Immature natural killer cell (primary cell): ENCODE data around the gene NUDC. TPM values are rescaled to one million over a fixed set of nuclear protein-coding genes. Genes with fewer than 3 reads are reported as not detected.

Source experiments
- DNase-seq, 3 donors: peaks; one replicate each; pipeline ENCODE4 v3.0.0; 2022; ENCODE audit warnings: mixed read lengths in 1 of 3
- H3K27ac Mint-ChIP-seq, 6 donors: one replicate each; pipeline ENCODE4 v1.8.0; 2020; ENCODE audit warnings: mixed read lengths in 6 of 6, mild to moderate bottlenecking in 5 of 6, inconsistent platforms in 4 of 6, moderate library complexity in 3 of 6
- H3K27me3 Mint-ChIP-seq, 3 donors: one replicate each; pipeline ENCODE4 v1.8.0; 2020 to 2021; ENCODE audit warnings: low read depth in 3 of 3, mild to moderate bottlenecking in 3 of 3, mixed read lengths in 3 of 3, moderate library complexity in 3 of 3, inconsistent platforms in 1 of 3
- H3K36me3 Mint-ChIP-seq, 3 donors: one replicate each; pipeline ENCODE4 v1.8.0; 2020; ENCODE audit warnings: mixed read lengths in 3 of 3, inconsistent platforms in 2 of 3, mild to moderate bottlenecking in 2 of 3
- H3K4me1 Mint-ChIP-seq, 2 donors: one replicate each; pipeline ENCODE4 v1.8.0; 2020; ENCODE audit warnings: inconsistent platforms in 2 of 2, mild to moderate bottlenecking in 2 of 2, mixed read lengths in 2 of 2, moderate library complexity in 1 of 2
- H3K4me3 Mint-ChIP-seq, 5 donors: one replicate each; pipeline ENCODE4 v1.8.0; 2020; ENCODE audit warnings: mild to moderate bottlenecking in 5 of 5, mixed read lengths in 5 of 5, inconsistent platforms in 3 of 5, moderate library complexity in 3 of 5
- H3K9me3 Mint-ChIP-seq, 6 donors: one replicate each; pipeline ENCODE4 v1.8.0; 2020; ENCODE audit warnings: mild to moderate bottlenecking in 6 of 6, mixed read lengths in 6 of 6, inconsistent platforms in 4 of 6, moderate library complexity in 3 of 6
- polyA plus RNA-seq, 3 donors: library from polyadenylated mRNA; unstranded; fragments of 300-500 nt; fragmentation: Illumina TruSeq; gene quantifications; one replicate each; pipeline ENCODE4 v1.2.3, GENCODE V29; 2021

Gene NUDC
- polyA plus RNA-seq, 3 donors from 2014 or later: 60.0 to 116 (median 70.4) TPM

DNA sequence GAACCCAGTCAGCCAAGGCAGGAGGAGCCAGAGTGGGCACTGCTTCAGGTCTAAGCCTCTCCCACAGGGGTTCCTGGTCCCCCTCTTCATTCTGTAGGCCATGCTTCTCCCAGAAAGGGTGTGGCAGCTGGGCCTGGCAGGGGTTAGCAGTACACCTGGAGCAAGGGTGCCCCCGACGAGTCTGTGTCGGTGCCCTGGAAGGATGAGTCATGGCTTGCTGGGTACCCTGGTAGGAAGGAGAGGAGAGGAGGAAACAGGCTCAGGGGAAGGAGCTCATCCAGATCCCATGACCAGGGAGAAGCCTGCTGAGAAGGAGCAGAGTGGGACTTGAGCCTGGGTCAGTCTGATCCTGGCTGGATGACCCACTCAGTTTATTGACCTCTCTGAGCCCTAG, 28.4 kb downstream of the NUDC start:
- peaks cover 0 to 11% (median 4%) of the 10 kb centered on the region in 3 donors for H3K27me3 Mint-ChIP-seq
- H3K4me1 Mint-ChIP-seq: no peaks in the 10 kb centered on the region
- no peak overlapping the region for H3K4me3 Mint-ChIP-seq
- no peak overlapping the region for H3K27ac Mint-ChIP-seq
- H3K36me3 Mint-ChIP-seq: peaks cover 0 to 13% (median 9%) of the 10 kb centered on the region in 3 donors
- no peak for DNase-seq
- no peaks in the 10 kb centered on the region for H3K9me3 Mint-ChIP-seq

DNA sequence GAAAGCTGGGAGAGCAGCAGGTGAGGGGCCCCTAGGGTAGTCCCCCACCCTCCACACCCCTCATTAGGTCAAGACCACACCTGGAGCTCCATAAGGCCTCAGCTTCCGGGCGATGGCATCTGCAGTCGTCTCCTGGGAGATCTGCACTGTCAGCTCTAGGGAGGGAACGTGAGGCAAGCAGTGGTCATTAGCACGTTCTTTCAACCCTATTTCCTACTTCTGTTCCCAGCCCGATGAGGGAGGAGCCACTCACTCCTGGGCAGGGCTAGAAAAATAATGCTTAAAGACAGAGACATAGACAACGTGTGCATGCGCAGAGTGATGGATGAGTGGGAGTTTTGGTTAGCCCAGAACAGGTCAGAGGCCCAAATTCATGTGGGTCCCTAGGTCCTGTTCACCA, 29.1 kb downstream of the NUDC start:
- peaks cover 0 to 6% (median 2%) of the 10 kb centered on the region in 3 donors for H3K36me3 Mint-ChIP-seq
- DNase-seq: no peak
- H3K4me1 Mint-ChIP-seq: no peaks in the 10 kb centered on the region
- no peak overlapping the region for H3K27ac Mint-ChIP-seq
- H3K9me3 Mint-ChIP-seq: no peaks in the 10 kb centered on the region
- H3K4me3 Mint-ChIP-seq: no peak overlapping the region
- H3K27me3 Mint-ChIP-seq: peaks cover under 1 to 9% (median 4%) of the 10 kb centered on the region in 3 donors

DNA sequence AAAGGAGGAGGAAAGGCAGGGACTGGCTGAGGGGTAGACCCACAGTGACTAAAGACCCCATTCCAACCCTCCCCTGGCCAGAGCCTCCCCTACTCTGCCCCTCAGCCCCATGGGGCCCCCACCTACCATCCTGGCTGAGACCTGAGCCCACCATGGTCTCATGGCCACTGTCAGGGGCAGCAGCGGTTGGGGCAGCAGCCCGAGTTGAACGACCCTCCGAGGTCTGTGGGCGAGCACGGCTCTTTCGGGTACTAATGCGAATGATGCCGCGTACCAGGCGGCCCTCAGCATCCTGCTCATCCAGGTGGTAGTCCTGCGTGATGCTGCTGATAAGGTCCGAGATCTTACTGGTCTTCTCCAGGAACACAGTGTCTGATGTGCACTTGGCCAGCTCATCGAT, 29.7 kb downstream of the NUDC start:
- Mint-ChIP-seq H3K36me3 (peaks cover 0 to 3% (median 0%) of the 10 kb centered on the region in 3 donors), H3K27me3 (peaks cover 2 to 9% (median 5%) of the 10 kb centered on the region in 3 donors), H3K27ac (no peak overlapping the region), H3K9me3 (no peaks in the 10 kb centered on the region), H3K4me3 (no peak overlapping the region), H3K4me1 (no peaks in the 10 kb centered on the region)
- no peak for DNase-seq

DNA sequence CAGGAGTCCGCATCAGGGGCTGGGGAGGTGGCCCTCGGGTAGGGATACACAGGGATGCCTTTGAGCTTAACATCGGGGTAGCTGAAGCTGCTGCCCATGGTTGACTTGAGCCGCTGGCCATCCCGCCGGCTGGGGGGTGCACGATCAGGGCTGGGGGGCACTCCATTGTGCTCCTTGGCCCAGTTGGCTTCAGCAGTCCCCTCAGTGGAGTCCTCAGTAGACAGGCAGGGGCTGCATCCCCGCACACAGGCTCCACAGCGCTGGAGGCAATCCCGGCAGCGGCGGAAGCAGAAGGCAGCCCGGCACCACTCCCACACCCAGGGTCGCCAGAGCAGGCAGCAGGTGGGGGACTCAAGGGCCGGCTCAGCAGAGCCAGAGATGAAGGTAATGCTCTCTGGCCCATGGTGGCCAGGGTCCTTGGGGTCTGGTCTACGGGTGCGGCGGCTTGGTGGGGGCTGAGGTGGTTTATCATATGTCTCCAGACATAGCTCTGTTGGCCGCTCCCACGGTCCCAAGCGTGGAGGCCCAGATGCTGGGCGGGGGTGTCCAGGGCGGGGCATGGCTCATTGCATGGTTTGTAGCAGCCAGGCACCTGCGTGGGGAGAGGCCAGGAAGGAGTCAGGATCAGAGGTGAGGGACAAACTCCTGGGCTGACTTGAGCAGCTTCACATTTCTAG, 30.4 kb downstream of the NUDC start:
- no peaks in the 10 kb centered on the region for H3K4me1 Mint-ChIP-seq
- peaks cover 2 to 9% (median 8%) of the 10 kb centered on the region in 3 donors for H3K27me3 Mint-ChIP-seq
- H3K27ac Mint-ChIP-seq: no peak overlapping the region
- peaks cover 0 to 3% (median 0%) of the 10 kb centered on the region in 3 donors for H3K36me3 Mint-ChIP-seq
- H3K4me3 Mint-ChIP-seq: no peak overlapping the region
- no peaks in the 10 kb centered on the region for H3K9me3 Mint-ChIP-seq
- no peak for DNase-seq

DNA sequence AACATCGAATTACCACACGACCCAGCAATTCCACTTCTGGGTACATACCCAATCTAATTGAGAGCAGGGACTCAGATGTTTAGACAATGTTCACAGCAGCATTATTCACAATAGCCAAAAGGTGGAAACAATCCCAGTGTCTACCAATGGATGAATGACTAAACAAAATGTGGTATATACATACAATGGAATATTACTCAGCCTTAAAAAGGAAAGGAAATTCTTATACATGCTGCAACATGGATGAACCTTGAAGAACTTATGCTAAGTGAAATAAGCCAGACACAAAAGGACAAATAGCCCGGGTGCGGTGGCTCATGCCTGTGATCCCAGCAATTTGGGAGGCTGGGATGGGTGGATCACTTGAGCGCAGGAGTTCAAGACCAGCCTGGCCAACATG, 31.8 kb downstream of the NUDC start:
- H3K4me3 Mint-ChIP-seq: no peak overlapping the region
- H3K36me3 Mint-ChIP-seq: peaks cover 0 to 3% (median 0%) of the 10 kb centered on the region in 3 donors
- H3K4me1 Mint-ChIP-seq: no peaks in the 10 kb centered on the region
- DNase-seq: no peak
- H3K27ac Mint-ChIP-seq: no peak overlapping the region
- no peaks in the 10 kb centered on the region for H3K9me3 Mint-ChIP-seq
- peaks cover 4 to 12% (median 10%) of the 10 kb centered on the region in 3 donors for H3K27me3 Mint-ChIP-seq

DNA sequence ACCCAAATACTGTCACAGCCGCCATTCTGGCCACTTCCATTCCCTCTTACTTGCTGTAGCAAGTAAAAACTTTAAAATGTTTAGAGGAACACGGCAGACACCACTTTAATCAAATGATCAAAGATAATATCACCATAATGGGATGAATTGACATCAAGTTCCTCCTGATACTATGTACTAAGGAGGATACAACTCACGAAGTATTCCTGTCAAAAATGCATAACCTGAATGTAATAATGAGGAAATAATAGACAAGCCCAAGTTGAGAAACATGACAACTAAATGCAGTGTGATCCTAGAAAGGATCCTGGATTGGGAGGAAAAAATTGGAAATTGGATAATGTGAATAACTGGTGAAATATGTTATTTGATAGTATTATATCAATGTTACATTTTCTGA, 34.8 kb downstream of the NUDC start:
- H3K4me3 Mint-ChIP-seq: no peak overlapping the region
- H3K27ac Mint-ChIP-seq: no peak overlapping the region
- peaks cover 0 to 3% (median 0%) of the 10 kb centered on the region in 3 donors for H3K36me3 Mint-ChIP-seq
- H3K9me3 Mint-ChIP-seq: peaks cover 0 to 2% (median 0%) of the 10 kb centered on the region in 6 donors
- DNase-seq: no peak
- peaks cover 7 to 11% of the 10 kb centered on the region in 2 donors for H3K4me1 Mint-ChIP-seq
- H3K27me3 Mint-ChIP-seq: peaks cover 13 to 23% (median 15%) of the 10 kb centered on the region in 3 donors

DNA sequence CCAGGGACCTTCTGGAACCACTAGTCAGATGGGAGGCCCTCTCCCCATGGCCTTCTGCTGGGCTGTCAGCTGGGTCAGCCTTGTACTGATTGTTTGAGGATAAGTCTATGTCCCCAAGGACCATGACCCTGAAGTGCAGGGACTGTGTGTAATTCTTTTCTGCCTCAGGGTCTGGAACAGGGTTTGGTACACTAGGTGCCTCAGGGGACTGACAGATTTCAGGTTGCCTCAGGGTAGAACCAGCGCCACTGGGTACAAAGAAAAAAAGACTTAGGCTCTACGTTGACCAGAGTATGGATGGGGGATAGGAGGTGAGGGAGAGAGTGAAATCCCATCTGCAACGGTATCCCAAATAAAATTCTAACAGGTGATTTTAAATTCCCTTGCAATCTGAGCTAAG, 35.8 kb downstream of the NUDC start:
- Mint-ChIP-seq H3K27me3 (peaks cover 13 to 28% (median 13%) of the 10 kb centered on the region in 3 donors), H3K4me3 (no peak overlapping the region), H3K27ac (no peak overlapping the region), H3K36me3 (peaks cover 0 to 3% (median 0%) of the 10 kb centered on the region in 3 donors), H3K9me3 (peaks cover 0 to 2% (median 0%) of the 10 kb centered on the region in 6 donors), H3K4me1 (peaks cover 7 to 11% of the 10 kb centered on the region in 2 donors)
- no peak for DNase-seq

DNA sequence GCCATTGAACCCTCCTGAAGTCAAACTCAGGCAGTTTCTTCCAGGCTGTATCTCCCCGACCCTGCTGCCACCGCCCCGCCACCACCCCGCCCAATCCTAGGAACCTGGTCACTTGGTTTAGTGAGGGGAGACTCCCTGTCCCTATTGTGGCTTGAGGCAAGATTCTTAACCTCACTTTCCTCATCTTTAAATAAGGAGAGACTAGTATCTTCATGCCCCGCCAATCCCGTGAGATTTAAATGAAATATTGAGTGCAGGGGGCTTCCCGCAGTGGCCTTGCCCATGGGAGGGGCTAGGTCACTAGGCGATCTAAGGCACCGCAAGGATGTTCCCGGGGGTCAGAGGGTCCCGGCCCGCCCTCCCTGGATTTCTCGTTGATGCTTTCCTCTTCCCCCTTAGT, 37.7 kb downstream of the NUDC start:
- Mint-ChIP-seq H3K36me3 (no peaks in the 10 kb centered on the region), H3K4me3 (peak overlapping the region; percentile 7 to 46 (median 41)), H3K27ac (no peak overlapping the region), H3K4me1 (peaks cover 7 to 11% of the 10 kb centered on the region in 2 donors), H3K9me3 (peaks cover 0 to 2% (median 0%) of the 10 kb centered on the region in 6 donors), H3K27me3 (peaks cover 6 to 31% (median 12%) of the 10 kb centered on the region in 3 donors)
- DNase-seq: no peak

DNA sequence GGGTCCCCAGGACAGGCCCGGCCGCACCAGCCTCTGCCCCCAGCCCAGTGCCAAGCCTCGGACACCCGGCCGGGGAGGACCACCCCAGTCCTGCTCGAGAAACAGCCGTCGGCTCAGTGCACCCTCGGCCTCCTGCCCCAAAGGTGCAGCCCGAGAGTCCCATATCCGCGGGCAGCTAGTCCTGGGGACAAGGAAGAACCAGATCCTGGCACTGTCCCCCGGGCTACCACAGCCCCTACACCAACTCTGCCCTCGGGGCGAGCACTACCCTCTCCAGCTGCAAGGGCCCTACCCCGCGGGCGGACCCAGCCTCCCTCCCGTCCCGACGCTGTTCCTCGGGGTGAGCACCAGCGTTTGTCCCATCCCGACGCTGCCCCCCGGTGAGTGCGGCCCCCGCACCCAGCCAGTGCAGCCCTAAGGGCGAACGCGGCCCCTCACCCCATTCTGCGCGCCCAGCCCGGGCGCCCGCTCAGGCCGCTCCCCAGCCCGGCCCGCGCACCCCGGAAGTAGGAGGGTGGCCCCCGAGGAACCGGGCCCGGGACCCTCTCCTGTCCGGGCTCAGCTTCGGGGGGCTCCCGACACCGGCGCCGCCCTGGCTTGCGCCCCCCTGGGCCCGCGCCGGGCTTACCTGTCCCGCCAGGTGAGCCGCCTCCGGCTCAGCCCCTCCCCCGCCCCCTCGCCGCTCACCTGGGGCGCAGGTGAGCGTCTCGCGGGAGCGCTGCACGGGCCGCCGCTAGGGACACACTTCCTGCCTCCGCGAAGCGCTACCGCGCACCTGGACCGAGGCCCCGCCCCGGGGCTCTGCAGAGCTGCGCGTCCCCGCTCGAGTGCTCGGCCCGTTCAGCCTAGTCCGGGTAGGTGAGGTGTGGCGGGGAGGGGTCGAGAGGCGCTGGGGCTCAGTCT, 38.4 kb downstream of the NUDC start, which contains the start of gene KDF1:
Gene KDF1 (minus strand): TSS at position 747 of the 903 bp plus-strand sequence. CDS start 8,088 bp downstream, outside the sequence.
- Mint-ChIP-seq H3K4me1 (peaks cover 7 to 11% of the 10 kb centered on the region in 2 donors), H3K36me3 (no peaks in the 10 kb centered on the region), H3K9me3 (peaks cover 0 to 2% (median 0%) of the 10 kb centered on the region in 6 donors), H3K27me3 (peaks cover 6 to 35% (median 11%) of the 10 kb centered on the region in 3 donors), H3K27ac (peak within 1 kb of the TSS in 2 of 6 donors; percentile 26 to 65), H3K4me3 (peak within 1 kb of the TSS; percentile 66 to 88 (median 80))
- peak in 2 of 3 donors; percentile 13 for DNase-seq

DNA sequence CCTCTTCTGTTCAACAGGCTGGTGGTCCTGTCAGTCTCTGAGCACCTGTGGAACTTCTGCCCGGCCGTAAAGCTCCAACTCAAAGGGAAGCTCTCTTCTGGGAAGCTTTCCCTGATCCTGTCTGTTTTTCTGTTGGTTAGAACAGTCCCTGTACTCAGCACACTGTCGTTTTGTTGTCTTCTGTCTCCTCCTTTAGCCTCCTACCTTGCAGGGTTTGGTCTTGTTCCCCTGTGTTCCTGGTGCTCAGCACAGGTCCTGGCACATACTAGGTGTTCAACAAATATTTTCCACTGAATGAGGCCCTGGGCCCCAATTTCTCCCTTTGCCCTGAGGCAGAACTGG, 39.1 kb downstream of the NUDC start:
- peaks cover 7 to 11% of the 10 kb centered on the region in 2 donors for H3K4me1 Mint-ChIP-seq
- peak overlapping the region in 2 of 6 donors; percentile 26 to 65 for H3K27ac Mint-ChIP-seq
- peaks cover 0 to 2% (median 0%) of the 10 kb centered on the region in 6 donors for H3K9me3 Mint-ChIP-seq
- no peak for DNase-seq
- H3K36me3 Mint-ChIP-seq: no peaks in the 10 kb centered on the region
- H3K4me3 Mint-ChIP-seq: peak overlapping the region; percentile 66 to 88 (median 80)
- H3K27me3 Mint-ChIP-seq: peaks cover 6 to 34% (median 11%) of the 10 kb centered on the region in 3 donors

DNA sequence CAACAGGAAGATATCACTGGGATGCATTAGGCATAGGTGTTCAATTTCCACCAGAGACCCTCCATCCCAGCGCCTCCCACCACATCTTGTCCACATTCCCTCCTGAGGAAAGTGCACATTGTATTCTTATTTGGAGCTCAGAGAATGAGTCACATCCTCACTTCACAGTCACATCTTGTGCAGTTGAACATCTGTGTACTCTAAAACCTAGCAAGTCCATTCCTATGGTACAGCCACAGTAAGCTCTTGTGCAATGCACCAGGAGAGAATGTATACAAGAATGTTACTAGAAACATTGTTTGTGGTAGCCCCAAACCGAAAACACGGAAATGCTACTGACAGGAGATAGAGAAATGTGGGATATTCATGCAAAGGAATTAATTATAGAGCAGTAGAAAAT, 40.3 kb downstream of the NUDC start:
- Mint-ChIP-seq H3K4me3 (peak overlapping the region in 1 of 5 donors; percentile 25), H3K27ac (no peak overlapping the region)

DNA sequence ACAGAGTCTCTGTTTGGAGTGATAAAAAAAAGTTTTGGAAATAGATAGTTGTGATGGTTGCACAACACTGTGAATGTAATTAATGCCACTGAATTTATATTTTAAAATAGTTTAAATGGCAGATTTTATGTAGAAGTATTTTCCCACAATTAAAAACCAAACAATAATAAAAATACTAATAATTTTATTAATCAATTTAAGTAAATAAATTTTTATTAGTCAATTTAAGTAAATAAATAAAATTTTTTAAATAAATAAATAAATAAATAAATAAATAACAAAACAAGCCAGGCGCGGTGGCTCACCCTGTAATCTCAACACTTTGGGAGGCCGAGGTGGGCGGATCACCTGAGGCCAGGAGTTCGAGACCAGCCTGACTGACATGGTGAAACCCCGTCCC, 43.7 kb downstream of the NUDC start:
- Mint-ChIP-seq H3K4me3 (no peak overlapping the region), H3K4me1 (peaks cover 6 to 7% of the 10 kb centered on the region in 2 donors), H3K27me3 (peaks cover 0 to 28% (median 8%) of the 10 kb centered on the region in 3 donors), H3K9me3 (peaks cover 0 to 2% (median 0%) of the 10 kb centered on the region in 6 donors), H3K27ac (no peak overlapping the region), H3K36me3 (no peaks in the 10 kb centered on the region)
- no peak for DNase-seq

More for the DNA sequence above, 40.3 kb downstream of the NUDC start:
- Mint-ChIP-seq H3K27me3 (peaks cover 6 to 33% (median 10%) of the 10 kb centered on the region in 3 donors), H3K9me3 (peaks cover 0 to 2% (median 0%) of the 10 kb centered on the region in 6 donors), H3K36me3 (no peaks in the 10 kb centered on the region), H3K4me1 (peaks cover 7 to 11% of the 10 kb centered on the region in 2 donors)
- no peak for DNase-seq

DNA sequence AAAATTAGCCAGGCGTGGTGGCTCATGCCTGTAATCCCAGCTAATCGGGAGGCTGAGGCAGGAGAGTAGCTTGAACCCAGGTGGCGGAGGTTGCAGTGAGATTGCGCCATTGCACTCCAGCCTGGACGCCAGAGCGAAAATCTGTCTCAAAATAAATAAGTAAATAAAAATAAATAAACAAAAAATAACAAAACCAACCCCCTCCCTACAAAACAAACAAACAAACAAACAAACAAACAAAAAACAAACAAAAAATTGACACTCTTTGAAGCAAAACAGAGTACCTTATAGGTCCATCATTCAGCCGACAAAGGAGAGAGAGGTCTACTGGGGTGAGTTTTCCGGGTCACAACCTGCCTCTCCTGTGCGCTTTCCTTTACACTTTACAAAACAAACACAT, 44.1 kb downstream of the NUDC start:
- Mint-ChIP-seq H3K36me3 (no peaks in the 10 kb centered on the region), H3K27ac (no peak overlapping the region), H3K4me3 (no peak overlapping the region), H3K4me1 (peaks cover 4% of the 10 kb centered on the region in 2 donors), H3K27me3 (peaks cover 0 to 25% (median 8%) of the 10 kb centered on the region in 3 donors), H3K9me3 (peaks cover 0 to under 1% (median 0%) of the 10 kb centered on the region in 6 donors)
- no peak for DNase-seq

DNA sequence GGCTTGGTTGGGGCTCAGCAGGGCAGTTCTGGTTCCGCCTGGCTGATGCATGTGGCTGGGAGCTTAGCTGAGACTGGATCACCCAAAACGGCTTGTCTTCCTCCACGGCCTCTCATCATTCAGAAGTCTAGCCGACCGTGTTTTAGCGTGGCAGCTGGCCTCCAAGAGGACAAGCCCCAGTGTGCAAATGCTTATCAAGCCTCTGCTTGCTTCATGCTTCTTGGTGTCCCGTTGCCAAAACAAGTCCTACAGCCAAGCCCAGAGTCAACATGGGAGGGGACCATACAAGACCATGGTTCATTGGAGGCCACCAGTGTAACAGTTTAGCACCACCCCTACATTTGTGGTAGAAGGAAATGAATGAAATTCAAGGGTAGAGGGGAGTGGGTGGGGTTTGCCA, 49.3 kb downstream of the NUDC start:
- DNase-seq: no peak
- Mint-ChIP-seq H3K9me3 (no peaks in the 10 kb centered on the region), H3K36me3 (no peaks in the 10 kb centered on the region), H3K27me3 (peaks cover 1 to 9% (median 2%) of the 10 kb centered on the region in 3 donors), H3K4me3 (no peak overlapping the region), H3K27ac (no peak overlapping the region), H3K4me1 (no peaks in the 10 kb centered on the region)
